Common myeloid progenitor, CD34-positive (primary cell): Measurements from ENCODE around the gene RGS3.

Experiments
- CTCF ChIA-PET: fragments of 350-600 bp; sonication (Branson Sonifier 250); formaldehyde crosslinking; loops from one replicate; lab custom pipeline; 2021; ENCODE audit warnings: antibody characterized with exemption; lab: Charles Lee
- POLR2A ChIA-PET: fragments of 350-600 bp; sonication (Branson Sonifier 250); formaldehyde crosslinking; loops from one replicate; lab custom pipeline; 2021; ENCODE audit warnings: antibody characterized with exemption; lab: Charles Lee
- DNase-seq, 3 donors: peaks; one replicate each; pipeline versions ENCODE4 v3.0.0 to v3.0.0-alpha.2; 2013
- H3K27ac ChIP-seq, 2 experiments: 1 replicate in 1 of 2; 2 replicates in 1 of 2; pipeline ENCODE4 v1.7.0; 2013; ENCODE audit warnings: inconsistent platforms in 2 of 2, low read length in 2 of 2, mild to moderate bottlenecking in 2 of 2, low read depth in 1 of 2, moderate library complexity in 1 of 2; ENCODE audit not compliant: severe bottlenecking in 2 of 2, insufficient read depth in 1 of 2, poor library complexity in 1 of 2
- H3K27me3 ChIP-seq, 5 experiments: replicated peaks in 2 of 5; 1 replicate in 3 of 5; 2 replicates in 2 of 5; pipeline versions ENCODE4 v1.6.1 to v1.7.0; 2013; ENCODE audit warnings: low read length in 4 of 5, mild to moderate bottlenecking in 2 of 5, moderate library complexity in 2 of 5, inconsistent platforms in 1 of 5; ENCODE audit not compliant: insufficient read depth in 5 of 5, control insufficient read depth in 4 of 5
- H3K36me3 ChIP-seq, 4 experiments: 1 replicate in 2 of 4; 2 replicates in 2 of 4; pipeline versions ENCODE4 v1.6.1 to v1.7.0; 2013; ENCODE audit warnings: low read length in 3 of 4, control low read depth in 1 of 4, mild to moderate bottlenecking in 1 of 4; ENCODE audit not compliant: control insufficient read depth in 4 of 4, insufficient read depth in 4 of 4
- H3K4me1 ChIP-seq, 4 experiments: 1 replicate in 3 of 4; 2 replicates in 1 of 4; pipeline versions ENCODE4 v1.6.1 to v1.7.1; 2013; ENCODE audit warnings: low read length in 3 of 4, mild to moderate bottlenecking in 3 of 4, control low read depth in 1 of 4, inconsistent platforms in 1 of 4, moderate library complexity in 1 of 4; ENCODE audit not compliant: control insufficient read depth in 4 of 4, insufficient read depth in 4 of 4; ENCODE audit errors: control extremely low read depth in 1 of 4
- H3K4me3 ChIP-seq, 7 experiments: 1 replicate in 4 of 7; 2 replicates in 3 of 7; pipeline versions ENCODE4 v1.5.1 to v1.7.0; 2013; ENCODE audit warnings: mild to moderate bottlenecking in 7 of 7, low read length in 6 of 7, moderate library complexity in 6 of 7, inconsistent platforms in 2 of 7, low read depth in 2 of 7, control low read depth in 1 of 7; ENCODE audit not compliant: insufficient read depth in 4 of 7, control insufficient read depth in 1 of 7; ENCODE audit errors: extremely low read depth in 1 of 7
- H3K9me3 ChIP-seq, 5 experiments: 1 replicate in 4 of 5; 2 replicates in 1 of 5; pipeline versions ENCODE4 v1.6.1 to v1.7.1; 2013; ENCODE audit warnings: low read length in 4 of 5, mild to moderate bottlenecking in 2 of 5, inconsistent platforms in 1 of 5, low read depth in 1 of 5, moderate library complexity in 1 of 5; ENCODE audit not compliant: control insufficient read depth in 4 of 5, insufficient read depth in 2 of 5; ENCODE audit errors: control extremely low read depth in 1 of 5
- WGBS: methylation state at CpG from one replicate; pipeline ENCODE4 v1.1.5; 2013; ENCODE audit not compliant: insufficient coverage; 5-methylcytosine and 5-hydroxymethylcytosine counted together

RGS3 gene

GRCh38 chr9:113493203-113493520, 29.6 kb downstream of the RGS3 start:
- H3K27me3 ChIP-seq: no peaks in the 10 kb centered on the region

DNA sequence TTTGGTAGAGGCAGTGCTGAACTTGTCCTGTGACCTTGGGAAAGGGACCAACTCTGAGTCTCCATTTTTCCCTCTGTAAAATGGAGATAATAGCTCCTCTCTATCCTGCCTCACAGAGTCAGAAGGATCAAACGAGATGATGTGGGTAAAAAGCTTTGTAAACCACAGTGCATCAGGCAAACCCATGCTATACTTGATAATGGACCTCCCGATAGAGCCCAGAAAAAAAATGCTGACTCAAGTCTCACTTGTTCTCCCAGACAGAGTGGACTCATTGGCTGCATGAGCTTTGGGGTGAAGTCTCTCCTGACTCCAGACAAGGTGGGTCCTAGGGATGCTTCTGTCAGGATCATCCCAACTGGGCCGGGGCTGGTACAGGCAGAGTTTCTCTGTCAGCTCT, 32.0 kb downstream of the RGS3 start:
- CTCF ChIA-PET: interaction anchor here (1.4 to 2.1 kb wide), 3 partner anchors 10 to 221 kb away, joined by 3 to 8 read pairs (median 6); no protein-coding TSS in a partner anchor
- DNase-seq: no peak
- H3K27ac ChIP-seq: no peak overlapping the region
- H3K9me3 ChIP-seq: no peaks in the 10 kb centered on the region
- peaks cover 0 to 3% (median 0%) of the 10 kb centered on the region in 4 experiments for H3K4me1 ChIP-seq
- 94% methylated on average over 2 of the region's 3 CpGs for WGBS
- H3K27me3 ChIP-seq: no peaks in the 10 kb centered on the region
- POLR2A ChIA-PET: no interaction called here
- H3K4me3 ChIP-seq: no peak overlapping the region
- H3K36me3 ChIP-seq: peaks cover 0 to 27% (median 3%) of the 10 kb centered on the region in 4 experiments

More at GRCh38 chr9:113493203-113493520, 29.6 kb downstream of the RGS3 start:
- Histone ChIP-seq H3K36me3 (peaks cover 3 to 24% (median 4%) of the 10 kb centered on the region in 4 experiments), H3K9me3 (no peaks in the 10 kb centered on the region), H3K4me1 (peaks cover 0 to 3% (median 0%) of the 10 kb centered on the region in 4 experiments), H3K27ac (no peak overlapping the region), H3K4me3 (no peak overlapping the region)
- POLR2A ChIA-PET: no interaction called here
- no peak for DNase-seq
- CTCF ChIA-PET: interaction anchor here (0.6 to 1.7 kb wide), 4 partner anchors 95 to 140 kb away, joined by 3 to 4 read pairs (median 3); no protein-coding TSS in a partner anchor

DNA sequence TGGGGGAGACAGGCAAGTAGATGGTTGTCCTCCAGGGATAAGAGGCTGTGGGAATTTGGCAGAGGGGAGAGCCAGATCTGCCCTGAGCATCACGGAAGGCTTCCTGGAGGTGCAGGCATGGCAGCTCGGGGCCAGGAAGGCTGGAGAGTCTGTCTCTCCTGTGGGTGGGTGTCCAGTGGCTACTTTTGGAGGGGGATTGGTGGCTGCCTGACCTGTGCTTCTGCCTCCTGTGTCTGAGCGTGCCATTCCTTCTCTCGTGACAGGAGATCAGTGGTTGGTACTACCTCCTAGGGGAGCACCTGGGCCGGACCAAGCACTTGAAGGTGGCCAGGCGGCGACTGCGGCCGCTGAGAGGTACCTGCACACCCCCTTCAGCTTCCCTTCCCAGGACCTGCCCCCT, 33.5 kb downstream of the RGS3 start:
- POLR2A ChIA-PET: no interaction called here

DNA sequence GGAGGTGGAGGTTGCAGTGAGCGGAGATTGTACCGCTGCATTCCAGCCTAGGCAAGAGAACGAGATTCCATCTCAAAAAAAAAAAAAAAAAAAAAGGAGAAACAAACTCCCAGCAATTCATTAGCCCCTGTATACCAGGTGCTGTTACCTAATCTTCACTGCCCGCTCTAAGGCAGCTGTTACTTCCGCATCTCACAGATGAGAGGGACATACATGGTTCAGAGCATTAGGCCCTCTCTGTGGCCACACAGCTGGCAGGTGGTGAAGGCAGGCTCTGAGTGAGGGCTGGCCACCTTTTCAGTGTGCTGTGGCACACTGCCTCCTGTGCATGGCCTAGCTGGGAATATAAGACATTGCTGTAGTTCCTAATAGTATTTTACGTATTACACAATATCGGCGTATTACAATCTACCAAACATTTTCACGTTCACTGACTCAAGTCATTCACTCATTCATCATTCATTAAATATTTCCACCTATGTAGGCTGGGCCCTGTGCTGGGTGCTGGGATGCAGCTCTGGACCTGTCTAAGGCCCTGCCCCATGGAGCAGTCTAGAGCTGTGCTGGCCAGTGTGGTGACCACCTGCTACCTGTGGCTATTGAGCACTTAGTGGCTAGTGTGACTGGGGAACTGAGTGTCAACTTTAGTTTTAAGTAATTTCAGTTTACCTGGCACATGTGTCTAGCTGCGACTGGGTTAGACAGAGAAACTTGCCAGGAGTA, 35.8 kb downstream of the RGS3 start:
- ChIA-PET POLR2A (no interaction called here), CTCF (interaction anchor here (1.2 kb wide), 1 partner anchor 19 kb away, joined by 4 read pairs; no protein-coding TSS in a partner anchor)
- no peak for DNase-seq
- no peaks in the 10 kb centered on the region for H3K27me3 ChIP-seq
- H3K27ac ChIP-seq: no peak overlapping the region
- H3K9me3 ChIP-seq: no peaks in the 10 kb centered on the region
- no peak overlapping the region for H3K4me3 ChIP-seq
- peaks cover 0 to 37% (median 10%) of the 10 kb centered on the region in 4 experiments for H3K36me3 ChIP-seq
- WGBS: 92% methylated on average over 7 of the region's 10 CpGs
- H3K4me1 ChIP-seq: peaks cover 0 to 3% (median 0%) of the 10 kb centered on the region in 4 experiments

More for the DNA sequence above, 33.5 kb downstream of the RGS3 start:
- H3K4me1 ChIP-seq: peaks cover 0 to 3% (median 0%) of the 10 kb centered on the region in 4 experiments
- no peak overlapping the region for H3K27ac ChIP-seq
- peaks cover 0 to 27% (median 4%) of the 10 kb centered on the region in 4 experiments for H3K36me3 ChIP-seq
- H3K9me3 ChIP-seq: no peaks in the 10 kb centered on the region
- no peak for DNase-seq
- H3K4me3 ChIP-seq: no peak overlapping the region
- H3K27me3 ChIP-seq: no peaks in the 10 kb centered on the region
- 99% methylated on average over 9 of the region's 9 CpGs for whole genome bisulfite sequencing
- CTCF ChIA-PET: no interaction called here

GRCh38 chr9:113499876-113500497, 36.5 kb downstream of the RGS3 start:
- ChIA-PET POLR2A (no interaction called here), CTCF (interaction anchor here (1.2 kb wide), 1 partner anchor 18 kb away, joined by 4 read pairs; no protein-coding TSS in a partner anchor)
- no peak for DNase-seq
- Histone ChIP-seq H3K36me3 (peaks cover 4 to 42% (median 14%) of the 10 kb centered on the region in 4 experiments), H3K27ac (no peak overlapping the region), H3K27me3 (no peaks in the 10 kb centered on the region), H3K9me3 (no peaks in the 10 kb centered on the region), H3K4me3 (no peak overlapping the region), H3K4me1 (peaks cover 0 to 3% (median 0%) of the 10 kb centered on the region in 4 experiments)
- 93% methylated on average over 4 of the region's 5 CpGs for WGBS

- peaks cover 0 to 3% (median 0%) of the 10 kb centered on the region in 4 experiments for H3K4me1 ChIP-seq
- POLR2A ChIA-PET: no interaction called here
Measured at GRCh38 chr9:113501129-113501686, 37.7 kb downstream of the RGS3 start.

More at GRCh38 chr9:113501129-113501686, 37.7 kb downstream of the RGS3 start:
- no peak for DNase-seq
- no peaks in the 10 kb centered on the region for H3K9me3 ChIP-seq
- CTCF ChIA-PET: no interaction called here
- no peak overlapping the region for H3K4me3 ChIP-seq
- peaks cover 4 to 52% (median 15%) of the 10 kb centered on the region in 4 experiments for H3K36me3 ChIP-seq
- H3K27ac ChIP-seq: no peak overlapping the region
- H3K27me3 ChIP-seq: no peaks in the 10 kb centered on the region
- 91% methylated on average over 20 of the region's 20 CpGs for WGBS
